Activated naive CD4-positive, alpha-beta T cell treated with anti-CD3 and anti-CD28 coated beads, Interleukin-2, amount 10 ng/mL, durations not matched to agents 7 days and 5 days (primary cell): ENCODE measurements around the gene PPP4R2.
A peak's percentile ranks its signal among the peaks of the same experiment; 100 is the strongest.
"Not testable (repeated sequence)": the region's sequence is repeated elsewhere in the genome, so short reads cannot be mapped to it uniquely, and the experiment has no call there.

Experiments used
- CTCF ChIA-PET: fragments of 350-600 bp; sonication (Branson Sonifier 250); formaldehyde crosslinking; loops from one replicate; lab custom pipeline; 2021; ENCODE audit warnings: antibody characterized with exemption; lab: Charles Lee
- DNase-seq: peaks from one replicate; pipeline ENCODE4 v3.0.0-alpha.2; 2020
- H3K27ac Mint-ChIP-seq: one replicate; pipeline ENCODE4 v1.8.0; 2021; ENCODE audit warnings: mild to moderate bottlenecking, moderate library complexity, mixed read lengths
- H3K27me3 Mint-ChIP-seq: one replicate; pipeline ENCODE4 v1.8.0; 2021; ENCODE audit warnings: mild to moderate bottlenecking, mixed read lengths
- H3K36me3 Mint-ChIP-seq: one replicate; pipeline ENCODE4 v1.8.0; 2021; ENCODE audit warnings: mixed read lengths
- H3K4me1 Mint-ChIP-seq: one replicate; pipeline ENCODE4 v1.8.0; 2021; ENCODE audit warnings: mixed read lengths
- H3K4me3 Mint-ChIP-seq: one replicate; pipeline ENCODE4 v1.8.0; 2021; ENCODE audit warnings: mild to moderate bottlenecking, moderate library complexity, mixed read lengths
- H3K9me3 Mint-ChIP-seq: one replicate; pipeline ENCODE4 v1.8.0; 2021; ENCODE audit warnings: mixed read lengths

The PPP4R2 gene

GRCh38 chr3:72995337-72995736 lies 1.3 kb upstream of the PPP4R2 start:
- Mint-ChIP-seq H3K4me1 (peaks cover 34% of the 10 kb centered on the region), H3K27ac (peak overlapping the region; percentile 9), H3K36me3 (peaks cover 20% of the 10 kb centered on the region), H3K9me3 (no peaks in the 10 kb centered on the region), H3K27me3 (no peaks in the 10 kb centered on the region), H3K4me3 (no peak overlapping the region)
- CTCF ChIA-PET, result interaction anchor here (0.8 kb wide), 1 partner anchor 144 kb away, joined by 4 read pairs; no protein-coding TSS in a partner anchor
- no peak for DNase-seq

DNA sequence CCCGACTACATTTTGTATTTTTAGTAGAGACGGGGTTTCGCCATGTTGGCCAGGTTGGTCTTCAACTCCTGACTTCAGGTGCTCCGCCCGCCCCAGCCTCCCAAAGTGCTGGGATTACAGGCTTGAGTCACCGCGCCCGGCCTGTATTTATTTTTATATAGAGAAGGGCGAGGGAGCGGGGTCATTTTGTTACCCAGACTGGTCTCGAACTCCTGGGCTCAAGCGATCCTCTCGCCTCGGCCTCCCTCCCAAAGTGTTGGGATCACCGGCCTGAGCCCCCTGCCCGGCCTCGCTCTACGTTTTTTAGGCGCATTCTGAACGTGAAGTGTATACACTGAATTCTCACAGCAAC lies 514 bp upstream of the PPP4R2 start:
- Mint-ChIP-seq H3K4me3 (peak overlapping the region; percentile 84), H3K9me3 (no peaks in the 10 kb centered on the region), H3K27me3 (no peaks in the 10 kb centered on the region), H3K27ac (peak overlapping the region; percentile 96), H3K36me3 (peaks cover 26% of the 10 kb centered on the region), H3K4me1 (peaks cover 42% of the 10 kb centered on the region)
- CTCF ChIA-PET, result interaction anchor here (0.8 to 1.4 kb wide), 2 partner anchors 57 to 145 kb away, joined by 3 to 4 read pairs; no protein-coding TSS in a partner anchor
- peak; percentile 21 for DNase-seq

DNA sequence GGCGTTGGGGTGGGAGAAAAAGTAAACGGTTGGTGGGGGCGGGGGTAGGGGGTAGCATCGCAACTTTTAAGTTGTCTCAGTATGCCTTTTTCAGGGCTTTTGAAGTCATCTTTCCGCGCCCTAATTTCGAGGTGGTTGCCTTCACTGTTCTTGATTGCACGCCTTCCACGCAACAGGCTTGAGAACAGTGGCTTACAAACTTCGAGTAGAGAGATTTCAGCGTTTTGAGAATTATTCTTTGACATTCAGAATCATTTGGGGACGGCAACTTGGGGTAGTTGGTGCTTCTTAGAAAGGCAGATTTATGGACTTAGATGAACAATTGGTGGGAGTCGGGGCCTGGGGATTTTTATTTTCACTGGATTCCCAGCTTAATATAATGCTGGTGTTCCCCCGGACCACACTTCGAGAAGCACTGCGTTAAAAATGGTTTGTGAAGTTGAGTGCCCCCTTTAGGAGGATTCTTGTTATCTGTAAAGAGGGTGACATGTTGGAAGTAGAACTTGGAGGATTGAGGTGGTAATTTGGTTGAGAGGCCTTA lies 880 bp downstream of the PPP4R2 start:
- peak; percentile 54 for DNase-seq
- Mint-ChIP-seq H3K36me3 (peaks cover 32% of the 10 kb centered on the region), H3K27ac (peak overlapping the region; percentile 96), H3K27me3 (no peaks in the 10 kb centered on the region), H3K9me3 (no peaks in the 10 kb centered on the region), H3K4me1 (peaks cover 52% of the 10 kb centered on the region), H3K4me3 (peak overlapping the region; percentile 84)
- CTCF ChIA-PET, result interaction anchor here (1.1 to 2.2 kb wide), 3 partner anchors 51 to 175 kb away, joined by 3 to 9 read pairs (median 5); no protein-coding TSS in a partner anchor

DNA sequence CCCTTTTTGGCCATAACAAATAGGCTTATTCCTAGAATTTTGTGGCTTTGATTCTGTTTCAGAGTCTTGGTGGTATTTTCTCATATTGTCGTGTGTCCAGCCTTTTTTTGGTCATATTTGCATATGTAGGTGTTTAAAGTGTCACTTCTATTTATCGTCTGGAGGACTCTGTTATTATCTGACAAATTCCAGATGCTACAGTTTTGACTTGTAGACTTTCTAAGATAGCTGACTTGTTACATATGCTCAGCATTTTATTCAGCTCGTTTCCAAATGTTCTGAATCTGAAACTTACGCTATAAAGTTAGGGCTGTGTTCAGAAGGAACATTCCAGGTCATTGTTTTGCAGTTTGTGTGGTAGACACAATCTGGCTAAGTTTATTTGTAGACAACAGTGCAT lies 1.9 kb downstream of the PPP4R2 start:
- CTCF ChIA-PET, result interaction anchor here (0.6 to 2.2 kb wide), 6 partner anchors 41 to 87 kb away, joined by 3 to 9 read pairs (median 4); no protein-coding TSS in a partner anchor
- Mint-ChIP-seq H3K4me3 (peak overlapping the region; percentile 84), H3K4me1 (peaks cover 57% of the 10 kb centered on the region), H3K27ac (peak overlapping the region; percentile 64), H3K36me3 (peaks cover 37% of the 10 kb centered on the region), H3K27me3 (no peaks in the 10 kb centered on the region), H3K9me3 (no peaks in the 10 kb centered on the region)
- no peak for DNase-seq

DNA sequence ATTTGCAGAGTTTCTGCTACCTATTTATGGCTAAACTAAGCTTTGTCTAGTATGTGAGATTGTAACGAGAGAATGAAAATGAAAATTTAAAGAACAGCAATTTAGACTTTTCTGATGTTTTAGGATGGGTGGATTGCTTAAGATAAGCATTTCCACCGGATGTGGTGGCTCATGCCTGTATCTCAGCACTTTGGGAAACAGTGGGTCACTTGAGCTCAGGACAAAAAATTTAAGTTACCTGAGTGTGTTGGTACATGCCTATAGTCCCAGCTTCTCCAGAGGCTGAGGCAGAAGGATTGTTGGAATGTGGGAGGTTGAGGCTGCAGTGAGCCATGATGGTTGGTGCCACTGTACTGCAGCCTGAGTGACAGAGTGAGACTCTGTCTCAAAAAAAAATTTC lies 3.3 kb downstream of the PPP4R2 start:
- Mint-ChIP-seq H3K27me3 (no peaks in the 10 kb centered on the region), H3K9me3 (no peaks in the 10 kb centered on the region), H3K27ac (peak overlapping the region; percentile 86), H3K36me3 (peaks cover 50% of the 10 kb centered on the region), H3K4me3 (peak overlapping the region; percentile 71), H3K4me1 (peaks cover 68% of the 10 kb centered on the region)
- DNase-seq, result peak; percentile 44
- CTCF ChIA-PET, result interaction anchor here (1.5 to 1.9 kb wide), 2 partner anchors 10 to 60 kb away, joined by 6 to 7 read pairs; no protein-coding TSS in a partner anchor

DNA sequence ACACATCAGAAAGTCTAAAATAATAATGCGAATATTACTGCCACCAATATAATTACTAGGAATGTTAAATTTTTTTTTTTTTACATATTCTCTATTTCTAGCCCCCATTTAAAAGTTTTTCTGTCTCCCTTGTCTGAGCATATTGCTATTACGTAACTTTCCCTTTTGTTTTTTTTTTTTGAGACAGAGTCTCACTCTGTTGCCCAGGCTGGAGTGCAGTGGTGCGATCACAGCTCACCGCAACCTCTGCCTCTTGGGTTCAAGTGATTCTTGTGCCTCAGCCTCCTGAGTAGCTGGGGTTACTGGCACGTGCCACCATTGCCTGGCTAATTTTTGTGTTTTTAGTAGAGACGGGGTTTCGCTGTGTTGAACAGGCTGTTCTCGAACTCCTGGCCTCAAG lies 6.4 kb downstream of the PPP4R2 start:
- H3K27me3 Mint-ChIP-seq, H3K4me3 Mint-ChIP-seq, DNase-seq, H3K9me3 Mint-ChIP-seq, H3K27ac Mint-ChIP-seq, CTCF ChIA-PET: not testable (repeated sequence)
- H3K36me3 Mint-ChIP-seq, result peaks cover 67% of the 10 kb centered on the region
- peaks cover 60% of the 10 kb centered on the region for H3K4me1 Mint-ChIP-seq

DNA sequence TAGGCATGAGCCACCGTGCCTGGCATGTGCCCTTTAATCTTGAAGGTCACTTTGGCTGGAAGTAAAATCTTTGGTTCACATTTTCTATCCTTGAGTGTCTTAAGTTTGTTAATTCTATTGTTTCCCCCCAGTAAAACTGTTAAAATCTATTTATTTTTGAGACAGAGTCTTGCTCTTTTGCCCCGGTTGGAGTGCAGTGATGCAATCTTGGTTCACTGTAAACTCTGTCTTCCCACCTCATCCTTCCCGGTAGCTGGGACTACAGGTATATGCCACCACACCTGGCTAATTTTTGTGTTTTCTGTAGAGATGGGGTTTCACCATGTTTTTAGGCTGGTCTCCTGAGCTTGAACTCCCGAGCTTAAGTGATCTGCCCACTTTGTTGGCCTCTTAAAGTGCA lies 7.7 kb downstream of the PPP4R2 start:
- Mint-ChIP-seq H3K36me3 (peaks cover 67% of the 10 kb centered on the region), H3K4me3 (no peak overlapping the region), H3K27ac (no peak overlapping the region), H3K27me3 (no peaks in the 10 kb centered on the region), H3K9me3 (no peaks in the 10 kb centered on the region), H3K4me1 (peaks cover 58% of the 10 kb centered on the region)
- CTCF ChIA-PET, result interaction anchor here (0.7 kb wide), 1 partner anchor 25 kb away, joined by 4 read pairs; no protein-coding TSS in a partner anchor
- no peak for DNase-seq

DNA sequence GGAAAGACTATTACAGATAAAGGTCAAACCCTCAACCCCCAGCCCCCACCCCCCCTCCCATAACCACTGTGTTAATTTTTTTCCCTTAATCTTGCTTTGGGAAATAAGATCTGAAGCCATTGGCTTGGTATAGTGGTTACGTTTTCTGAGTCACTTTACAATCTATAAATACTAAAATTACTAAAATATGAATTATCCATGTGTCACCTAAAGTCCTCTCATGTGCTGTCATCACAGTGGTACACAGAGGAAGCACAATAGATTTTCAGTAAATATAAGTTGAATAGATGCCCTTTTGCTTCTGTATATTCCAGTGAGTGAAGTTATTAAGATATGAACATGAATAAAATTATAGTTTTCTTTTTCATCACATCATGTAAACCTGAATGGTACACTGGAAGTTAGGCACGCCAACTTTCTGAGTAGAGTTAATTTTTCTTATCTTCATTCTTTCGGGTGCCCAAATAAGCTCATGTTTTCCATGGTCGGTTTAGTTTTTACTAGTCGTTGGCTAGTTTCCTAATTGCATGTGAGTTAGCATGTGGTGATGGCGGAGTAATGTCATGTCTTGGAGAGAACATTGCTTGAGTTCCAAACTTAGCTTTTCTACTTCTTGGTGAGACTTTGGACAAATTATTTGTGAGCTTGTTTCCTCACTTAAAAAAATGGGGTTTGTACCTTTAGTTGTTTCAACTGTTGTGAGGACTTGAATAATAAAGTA lies 11.5 kb downstream of the PPP4R2 start:
- peaks cover 63% of the 10 kb centered on the region for H3K36me3 Mint-ChIP-seq
- no peak overlapping the region for H3K4me3 Mint-ChIP-seq
- H3K27me3 Mint-ChIP-seq, result no peaks in the 10 kb centered on the region
- DNase-seq, result no peak
- no peaks in the 10 kb centered on the region for H3K9me3 Mint-ChIP-seq
- H3K27ac Mint-ChIP-seq, result no peak overlapping the region
- peaks cover 44% of the 10 kb centered on the region for H3K4me1 Mint-ChIP-seq
- CTCF ChIA-PET, result interaction anchor here (1.1 kb wide), 1 partner anchor 48 kb away, joined by 7 read pairs; no protein-coding TSS in a partner anchor

- H3K36me3 Mint-ChIP-seq, result peaks cover 58% of the 10 kb centered on the region
- peaks cover 40% of the 10 kb centered on the region for H3K4me1 Mint-ChIP-seq
- H3K27me3 Mint-ChIP-seq, result no peaks in the 10 kb centered on the region
- no peak for DNase-seq
- no peak overlapping the region for H3K4me3 Mint-ChIP-seq
- H3K27ac Mint-ChIP-seq, result no peak overlapping the region
- H3K9me3 Mint-ChIP-seq, result no peaks in the 10 kb centered on the region
- CTCF ChIA-PET, result interaction anchor here (1.1 to 2.4 kb wide), 2 partner anchors 9 to 48 kb away, joined by 6 to 7 read pairs; no protein-coding TSS in a partner anchor
Observed at GRCh38 chr3:73009008-73009407, 12.4 kb downstream of the PPP4R2 start.

- no peak for DNase-seq
- CTCF ChIA-PET, result interaction anchor here (2.4 kb wide), 1 partner anchor 10 kb away, joined by 6 read pairs; no protein-coding TSS in a partner anchor
- Mint-ChIP-seq H3K36me3 (peaks cover 54% of the 10 kb centered on the region), H3K4me1 (peaks cover 32% of the 10 kb centered on the region), H3K27ac (no peak overlapping the region), H3K4me3 (no peak overlapping the region), H3K27me3 (no peaks in the 10 kb centered on the region), H3K9me3 (no peaks in the 10 kb centered on the region)
Observed at GRCh38 chr3:73009750-73010149, 13.1 kb downstream of the PPP4R2 start.

- Mint-ChIP-seq H3K27ac (no peak overlapping the region), H3K9me3 (no peaks in the 10 kb centered on the region), H3K27me3 (no peaks in the 10 kb centered on the region), H3K36me3 (peaks cover 52% of the 10 kb centered on the region), H3K4me1 (peaks cover 32% of the 10 kb centered on the region), H3K4me3 (no peak overlapping the region)
- no peak for DNase-seq
- CTCF ChIA-PET, result interaction anchor here (2.4 kb wide), 1 partner anchor 10 kb away, joined by 6 read pairs; no protein-coding TSS in a partner anchor
Observed at GRCh38 chr3:73010158-73010557, 13.5 kb downstream of the PPP4R2 start.

DNA sequence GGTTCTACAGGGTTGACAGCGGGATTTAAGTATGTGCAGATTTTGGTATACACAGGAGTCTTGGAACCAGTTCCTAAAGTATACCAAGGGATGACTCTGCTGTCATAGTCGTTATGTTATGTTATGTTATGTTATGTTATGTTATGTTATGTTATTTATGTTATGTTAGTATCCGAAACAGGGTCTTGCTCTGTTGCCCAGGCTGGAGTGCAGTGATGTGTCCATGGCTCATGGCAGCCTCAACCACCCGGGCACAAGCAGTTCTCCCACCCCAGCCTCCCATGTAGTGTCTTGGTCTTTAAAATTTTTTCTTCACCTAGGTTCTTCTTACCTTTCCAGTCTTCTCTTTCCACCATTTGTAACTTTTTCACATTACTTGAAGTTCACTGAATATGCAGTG lies 21.7 kb downstream of the PPP4R2 start:
- Mint-ChIP-seq H3K36me3 (peaks cover 20% of the 10 kb centered on the region), H3K27ac (no peak overlapping the region)
- CTCF ChIA-PET, result no interaction called here

DNA sequence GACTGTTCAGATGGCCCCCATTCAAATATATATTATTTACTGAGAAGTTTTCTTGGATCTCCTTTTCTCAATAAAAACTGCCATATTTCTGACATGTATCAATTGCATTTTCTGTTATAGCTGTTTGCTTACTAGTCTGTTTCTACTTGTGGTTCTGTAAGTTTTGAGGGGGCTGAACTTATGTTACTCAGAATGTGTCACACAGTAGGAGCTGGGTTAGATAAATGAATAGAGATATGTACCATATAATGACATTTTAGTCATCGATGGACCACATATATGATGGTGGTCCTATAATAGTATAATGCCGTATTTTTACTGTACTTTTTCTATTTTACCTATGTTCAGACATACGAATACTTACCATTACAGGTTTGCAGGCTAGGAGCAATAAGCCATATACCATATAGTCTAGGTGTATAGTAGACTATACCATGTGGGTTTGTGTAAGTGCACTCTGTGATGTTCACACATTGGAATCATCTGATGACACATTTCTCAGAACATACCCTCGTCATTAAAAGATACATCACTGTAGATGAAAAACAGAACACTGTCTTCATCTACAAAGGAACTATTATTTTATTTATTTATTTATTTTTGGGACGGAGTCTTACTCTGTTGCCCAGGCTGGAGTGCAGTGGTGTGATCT lies 22.3 kb downstream of the PPP4R2 start:
- Mint-ChIP-seq H3K9me3 (no peaks in the 10 kb centered on the region), H3K27me3 (no peaks in the 10 kb centered on the region), H3K4me1 (peaks cover 18% of the 10 kb centered on the region), H3K36me3 (peaks cover 20% of the 10 kb centered on the region), H3K27ac (no peak overlapping the region), H3K4me3 (no peak overlapping the region)
- CTCF ChIA-PET, result interaction anchor here (1.5 kb wide), 1 partner anchor 38 kb away, joined by 5 read pairs; no protein-coding TSS in a partner anchor
- DNase-seq, result no peak

More for the DNA sequence above, 21.7 kb downstream of the PPP4R2 start:
- Mint-ChIP-seq H3K4me1 (peaks cover 18% of the 10 kb centered on the region), H3K27me3 (no peaks in the 10 kb centered on the region), H3K4me3 (no peak overlapping the region), H3K9me3 (no peaks in the 10 kb centered on the region)
- DNase-seq, result no peak

GRCh38 chr3:73021301-73021835 lies 24.8 kb downstream of the PPP4R2 start:
- Mint-ChIP-seq H3K9me3 (no peaks in the 10 kb centered on the region), H3K4me3 (no peak overlapping the region), H3K4me1 (peaks cover 23% of the 10 kb centered on the region), H3K36me3 (peaks cover 10% of the 10 kb centered on the region), H3K27me3 (no peaks in the 10 kb centered on the region), H3K27ac (no peak overlapping the region)
- DNase-seq, result no peak
- CTCF ChIA-PET, result no interaction called here
